ENCODE measurements around the gene SAP25. TPM values are rescaled to one million over a fixed set of nuclear protein-coding genes. Genes with fewer than 3 reads are reported as not detected.
A peak's percentile ranks its signal among the peaks of the same experiment; 100 is the strongest.

The SAP25 gene
- total RNA-seq, 4 donors from 2014 or later, result 0.96 to 52.4 (median 2.7) TPM; not detected in 1

DNA sequence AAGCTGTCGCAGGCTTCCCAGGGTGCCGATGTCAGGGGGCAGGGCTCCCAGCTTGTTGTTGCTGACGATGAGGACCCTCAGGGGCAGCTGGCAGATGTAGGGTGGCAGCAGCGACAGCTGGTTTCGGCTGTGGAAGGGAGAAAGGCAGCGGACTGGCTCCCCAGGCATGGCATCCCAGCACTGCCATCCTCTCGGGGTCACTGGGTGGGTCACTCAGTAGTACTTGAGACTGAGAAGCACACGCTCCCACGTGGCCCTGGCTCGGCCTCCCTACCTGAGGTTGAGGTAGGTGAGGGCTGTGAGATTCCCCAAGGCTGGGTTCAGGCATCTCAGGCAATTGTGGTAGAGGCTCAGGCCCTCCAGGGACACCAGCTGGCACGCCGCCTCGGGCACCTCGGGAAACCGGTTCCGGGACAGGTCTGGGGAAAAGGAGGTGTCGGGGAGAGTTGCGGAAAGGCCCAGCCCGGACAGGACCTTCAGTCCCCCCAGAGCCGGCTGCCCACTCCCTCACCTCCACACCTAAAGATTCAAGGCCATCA lies 8.4 kb upstream of the SAP25 start:
- no peak for DNase-seq
- no peaks in the 10 kb centered on the region for H3K27me3 ChIP-seq
- intact Hi-C loops (cut with DNase I; ENCODE audit: low total_unique reads) (loop anchor here (5.0 kb wide), 1 partner anchor 90 kb away; the partner anchor contains the start of gene GNB2), in situ Hi-C loops (cut with MboI; ENCODE audit: low pct_ligation_motif_present in 1 of 4, low pct_unique_long_range_greater_than_20kb in 1 of 4, low sequenced_read_pairs in 3 of 4) (loop anchor here in 2 of 4 donors (10.0 to 25.0 kb wide), 2 partner anchors 93 to 105 kb away; partner anchors contain the start of genes GIGYF1 (in 1 of the 2) and GNB2 (in 1 of the 2))
- H3K4me1 ChIP-seq, result peaks cover 9 to 35% (median 30%) of the 10 kb centered on the region in 4 donors
- peak overlapping the region in 1 of 4 donors; percentile 99 for H3K27ac ChIP-seq
- H3K36me3 ChIP-seq, result peaks cover 0 to 33% (median 14%) of the 10 kb centered on the region in 4 donors
- WGBS, 2 donors (ENCODE audit: low coverage in 1 of 2), result 80% methylated on average over 20 of the region's 20 CpGs; no CpG with 5 or more reads in 1 of the 2 donors
- TF ChIP-seq POLR2AphosphoS5 (IDR thresholded peaks at IDR 0.05), result no peak
- TF ChIP-seq, protein P1, sequence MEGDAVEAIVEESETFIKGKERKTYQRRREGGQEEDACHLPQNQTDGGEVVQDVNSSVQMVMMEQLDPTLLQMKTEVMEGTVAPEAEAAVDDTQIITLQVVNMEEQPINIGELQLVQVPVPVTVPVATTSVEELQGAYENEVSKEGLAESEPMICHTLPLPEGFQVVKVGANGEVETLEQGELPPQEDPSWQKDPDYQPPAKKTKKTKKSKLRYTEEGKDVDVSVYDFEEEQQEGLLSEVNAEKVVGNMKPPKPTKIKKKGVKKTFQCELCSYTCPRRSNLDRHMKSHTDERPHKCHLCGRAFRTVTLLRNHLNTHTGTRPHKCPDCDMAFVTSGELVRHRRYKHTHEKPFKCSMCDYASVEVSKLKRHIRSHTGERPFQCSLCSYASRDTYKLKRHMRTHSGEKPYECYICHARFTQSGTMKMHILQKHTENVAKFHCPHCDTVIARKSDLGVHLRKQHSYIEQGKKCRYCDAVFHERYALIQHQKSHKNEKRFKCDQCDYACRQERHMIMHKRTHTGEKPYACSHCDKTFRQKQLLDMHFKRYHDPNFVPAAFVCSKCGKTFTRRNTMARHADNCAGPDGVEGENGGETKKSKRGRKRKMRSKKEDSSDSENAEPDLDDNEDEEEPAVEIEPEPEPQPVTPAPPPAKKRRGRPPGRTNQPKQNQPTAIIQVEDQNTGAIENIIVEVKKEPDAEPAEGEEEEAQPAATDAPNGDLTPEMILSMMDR (IDR thresholded peaks at IDR 0.05), result no peak
- no peak for TF ChIP-seq POLR2A (IDR thresholded peaks at IDR 0.05)
- no peak for TF ChIP-seq EP300 (IDR thresholded peaks at IDR 0.05; ENCODE audit: low read depth)
- no peaks in the 10 kb centered on the region for H3K9me3 ChIP-seq
- no peak overlapping the region for H3K4me3 ChIP-seq

GRCh38 chr7:100580466-100581283 lies 7.0 kb upstream of the SAP25 start:
- TF ChIP-seq POLR2AphosphoS5 (IDR thresholded peaks at IDR 0.05) (no peak), POLR2A (IDR thresholded peaks at IDR 0.05) (no peak), EP300 (IDR thresholded peaks at IDR 0.05; ENCODE audit: low read depth) (no peak)
- TF ChIP-seq, protein P1 (IDR thresholded peaks at IDR 0.05), result no peak
- no peak for DNase-seq
- intact Hi-C loops (cut with DNase I; ENCODE audit: low total_unique reads), result loop anchor here (5.0 kb wide), 1 partner anchor 92 kb away; the partner anchor contains the start of gene GNB2
- H3K36me3 ChIP-seq, result peaks cover 0 to 46% (median 16%) of the 10 kb centered on the region in 4 donors
- H3K4me3 ChIP-seq, result no peak overlapping the region
- H3K4me1 ChIP-seq, result peaks cover 9 to 31% (median 27%) of the 10 kb centered on the region in 4 donors
- no peaks in the 10 kb centered on the region for H3K9me3 ChIP-seq
- no peak overlapping the region for H3K27ac ChIP-seq
- in situ Hi-C loops (cut with MboI; ENCODE audit: low pct_ligation_motif_present in 1 of 4, low pct_unique_long_range_greater_than_20kb in 1 of 4, low sequenced_read_pairs in 3 of 4), result loop anchor here in 2 of 4 donors (10.0 to 25.0 kb wide), 2 partner anchors 94 to 107 kb away; partner anchors contain the start of genes GIGYF1 (in 1 of the 2) and GNB2 (in 1 of the 2)
- 80% methylated on average over 1 to 9 of the region's 11 CpGs for WGBS, 2 donors (ENCODE audit: low coverage in 1 of 2)
- no peaks in the 10 kb centered on the region for H3K27me3 ChIP-seq

DNA sequence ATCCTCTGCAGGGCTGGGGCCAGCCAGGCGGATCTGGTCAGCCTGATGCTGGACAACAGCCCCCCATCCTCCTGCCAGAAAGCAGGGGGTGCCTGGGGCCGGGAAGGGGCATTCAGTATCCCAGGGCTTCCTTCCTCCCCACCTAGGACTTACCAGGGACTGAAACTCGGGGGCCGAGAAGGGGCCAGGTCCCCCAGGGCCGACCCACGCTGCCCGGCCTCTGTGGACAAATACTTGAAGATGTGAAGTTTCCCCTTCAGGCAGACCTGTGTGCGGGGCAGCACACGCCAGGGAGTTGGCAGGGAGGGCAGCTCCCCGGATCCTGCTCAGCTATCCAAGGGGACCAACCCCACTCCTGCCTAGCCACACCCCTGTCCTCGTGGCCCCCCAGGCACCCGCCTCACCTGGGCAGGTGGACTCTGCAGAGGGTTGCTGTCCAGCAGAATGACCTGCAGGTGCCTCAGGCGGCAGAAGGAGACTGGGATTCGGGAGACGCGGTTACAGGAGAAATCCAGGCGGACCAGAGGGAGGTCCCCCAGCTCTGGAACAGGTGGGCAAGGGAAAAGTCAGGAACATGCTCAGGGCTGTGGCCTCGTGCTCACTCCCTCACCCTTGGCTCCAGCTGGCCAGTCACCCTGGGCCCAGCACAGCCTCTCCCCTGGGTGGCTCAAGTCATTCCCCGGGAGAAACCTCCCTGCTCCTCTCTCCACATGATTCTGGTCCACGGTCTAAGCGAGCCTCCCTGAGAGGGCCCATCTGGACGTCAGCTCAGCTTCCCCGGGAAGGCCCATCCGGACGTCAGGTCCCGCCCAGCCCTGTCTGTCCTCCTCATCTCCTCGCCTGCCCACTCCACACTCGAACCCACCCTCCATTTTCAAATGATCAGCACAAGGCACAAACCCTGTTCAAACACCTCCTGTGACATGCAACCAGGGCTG lies 4.8 kb upstream of the SAP25 start:
- TF ChIP-seq POLR2A (IDR thresholded peaks at IDR 0.05), result no peak
- no peak for TF ChIP-seq EP300 (IDR thresholded peaks at IDR 0.05; ENCODE audit: low read depth)
- TF ChIP-seq, protein P1 (IDR thresholded peaks at IDR 0.05), result no peak
- no peak for TF ChIP-seq POLR2AphosphoS5 (IDR thresholded peaks at IDR 0.05)
- intact Hi-C loops (cut with DNase I; ENCODE audit: low total_unique reads) (no loop called here), in situ Hi-C loops (cut with MboI; ENCODE audit: low pct_ligation_motif_present in 1 of 4, low pct_unique_long_range_greater_than_20kb in 1 of 4, low sequenced_read_pairs in 3 of 4) (loop anchor here in 1 of 4 donors (25.0 kb wide), 1 partner anchor 109 kb away; the partner anchor contains the start of gene GIGYF1)
- peaks cover 0 to 49% (median 16%) of the 10 kb centered on the region in 4 donors for H3K36me3 ChIP-seq
- peaks cover 0 to 12% (median 9%) of the 10 kb centered on the region in 4 donors for H3K4me1 ChIP-seq
- no peaks in the 10 kb centered on the region for H3K27me3 ChIP-seq
- no peak overlapping the region for H3K27ac ChIP-seq
- no peak overlapping the region for H3K4me3 ChIP-seq
- WGBS, 2 donors (ENCODE audit: low coverage in 1 of 2), result 91% methylated on average over 28 of the region's 28 CpGs; no CpG with 5 or more reads in 1 of the 2 donors
- DNase-seq, result no peak
- no peaks in the 10 kb centered on the region for H3K9me3 ChIP-seq

Measured in transverse colon (tissue), 4 donors.